ENCODE data around the gene ADPRS.

- TF ChIP-seq CTCF (IDR thresholded peaks at IDR 0.05) (no peak), POLR2A (IDR thresholded peaks at IDR 0.05; ENCODE audit: low read depth) (no peak), POLR2AphosphoS5 (IDR thresholded peaks at IDR 0.05) (no peak)
Observed at GRCh38 chr1:36091698-36092097, 3.0 kb downstream of the ADPRS start.
